ENCODE measurements around the gene CBFA2T2.
"Not testable (repeated sequence)": the region's sequence is repeated elsewhere in the genome, so short reads cannot be mapped to it uniquely, and the experiment has no call there.

Gene CBFA2T2

GRCh38 chr20:33584976-33585375 lies 95.1 kb downstream of the CBFA2T2 start:
- DNase-seq: no peak

- DNase-seq: no peak
These were observed 95.5 kb downstream of the CBFA2T2 start for GRCh38 chr20:33585413-33585812.

DNA sequence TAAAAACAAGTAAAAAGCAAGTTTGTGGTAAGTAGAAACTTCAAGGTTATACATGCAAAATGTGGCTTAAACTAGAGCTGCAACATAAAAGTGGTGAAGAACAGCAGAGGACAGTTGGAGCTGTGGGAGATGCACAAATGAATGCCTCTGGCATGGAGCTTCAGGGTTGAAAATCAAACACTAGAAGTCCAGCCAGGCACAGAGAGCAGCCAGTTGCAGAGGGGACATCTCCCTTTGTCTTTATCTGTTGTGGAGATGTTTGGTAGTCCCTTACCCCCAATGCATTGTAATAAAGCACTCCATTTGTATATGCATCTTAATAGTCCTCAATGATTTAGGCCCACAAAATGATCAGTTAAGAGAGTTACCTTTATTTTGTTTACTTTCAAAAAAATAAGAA lies 99.2 kb downstream of the CBFA2T2 start:
- no peak for DNase-seq

DNA sequence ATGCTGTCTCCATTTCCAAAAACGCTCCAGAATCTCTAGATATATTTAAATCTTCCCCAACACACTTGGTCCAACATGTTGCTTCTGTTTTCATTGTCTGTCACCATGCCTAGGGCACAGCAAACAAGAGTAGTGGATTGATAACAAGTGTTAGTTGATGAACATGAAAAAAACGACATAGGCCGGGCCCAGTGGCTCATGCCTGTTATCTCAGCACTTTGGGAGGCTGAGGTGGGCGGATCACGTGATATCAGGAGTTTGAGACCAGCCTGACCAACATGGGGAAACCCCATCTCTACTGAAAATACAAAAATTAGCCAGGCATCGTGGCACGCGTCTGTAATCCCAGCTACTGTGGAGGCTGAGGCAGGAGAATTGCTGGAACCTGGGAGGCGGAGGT lies 102.0 kb downstream of the CBFA2T2 start:
- not testable (repeated sequence) for DNase-seq

GRCh38 chr20:33594743-33595142 lies 104.8 kb downstream of the CBFA2T2 start:
- DNase-seq: no peak

GRCh38 chr20:33600414-33600813 lies 110.5 kb downstream of the CBFA2T2 start:
- DNase-seq: no peak

GRCh38 chr20:33600981-33601380 lies 111.1 kb downstream of the CBFA2T2 start:
- DNase-seq: no peak

GRCh38 chr20:33601861-33602260 lies 112.0 kb downstream of the CBFA2T2 start:
- no peak for DNase-seq

- no peak for DNase-seq
These were observed 113.1 kb downstream of the CBFA2T2 start for GRCh38 chr20:33602826-33603590.

- DNase-seq: no peak
These were observed 114.4 kb downstream of the CBFA2T2 start for GRCh38 chr20:33604084-33604990.

GRCh38 chr20:33604991-33605370 lies 115.1 kb downstream of the CBFA2T2 start:
- DNase-seq: no peak

DNA sequence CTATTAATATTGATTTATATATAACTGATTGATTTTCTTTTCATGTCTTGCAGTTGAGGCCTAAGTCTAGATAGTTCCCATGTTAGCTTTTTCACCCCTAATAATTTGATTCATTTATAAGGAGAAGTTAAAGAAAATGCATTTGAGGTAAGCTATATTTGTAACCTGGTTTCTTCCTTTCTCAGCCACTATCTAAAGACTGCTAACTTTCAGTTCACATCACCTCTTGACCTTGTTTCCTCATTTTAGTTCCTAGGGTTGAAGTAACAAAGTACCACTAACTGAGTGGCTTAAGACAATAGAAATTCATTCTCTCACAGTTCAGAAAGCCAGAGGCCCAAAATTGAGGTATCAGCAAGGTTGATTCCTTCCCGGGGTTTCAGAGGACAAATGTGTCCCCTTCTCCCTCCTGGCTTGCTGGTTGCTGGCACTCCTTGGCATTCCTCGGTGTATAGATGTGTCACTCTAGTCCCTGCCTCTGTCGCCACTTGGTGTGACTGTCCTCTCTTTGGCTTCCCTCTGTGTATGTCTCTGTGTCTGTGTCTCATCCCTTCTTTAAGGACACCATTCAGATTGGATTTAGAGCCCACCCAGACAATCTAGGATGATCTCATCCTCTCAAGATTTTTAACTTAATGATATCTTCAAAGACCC lies 116.3 kb downstream of the CBFA2T2 start:
- no peak for DNase-seq

GRCh38 chr20:33609504-33609903 lies 119.6 kb downstream of the CBFA2T2 start:
- DNase-seq: no peak

- no peak for DNase-seq
These were observed 121.2 kb downstream of the CBFA2T2 start for GRCh38 chr20:33611106-33611505.

DNA sequence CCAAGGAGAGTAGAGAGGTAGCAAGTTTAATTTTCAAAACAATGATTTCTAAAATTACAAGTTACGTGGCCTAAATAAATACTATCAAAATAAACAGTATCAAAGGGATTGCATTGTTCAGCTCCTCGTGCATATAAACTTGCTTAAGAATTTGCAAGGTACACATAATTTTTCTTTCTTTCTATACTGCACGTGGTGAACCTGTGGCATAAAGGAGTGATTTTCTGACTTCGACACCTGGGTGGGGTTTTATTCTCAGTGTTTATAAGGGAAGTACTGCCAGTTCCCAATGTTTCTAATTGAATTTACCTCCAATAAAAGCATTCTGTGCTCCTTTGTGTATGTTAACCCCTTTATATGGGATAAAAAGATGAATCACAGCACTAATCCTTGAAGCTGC lies 122.1 kb downstream of the CBFA2T2 start:
- no peak for DNase-seq

GRCh38 chr20:33621717-33622400 lies 132.0 kb downstream of the CBFA2T2 start:
- no peak for DNase-seq

DNA sequence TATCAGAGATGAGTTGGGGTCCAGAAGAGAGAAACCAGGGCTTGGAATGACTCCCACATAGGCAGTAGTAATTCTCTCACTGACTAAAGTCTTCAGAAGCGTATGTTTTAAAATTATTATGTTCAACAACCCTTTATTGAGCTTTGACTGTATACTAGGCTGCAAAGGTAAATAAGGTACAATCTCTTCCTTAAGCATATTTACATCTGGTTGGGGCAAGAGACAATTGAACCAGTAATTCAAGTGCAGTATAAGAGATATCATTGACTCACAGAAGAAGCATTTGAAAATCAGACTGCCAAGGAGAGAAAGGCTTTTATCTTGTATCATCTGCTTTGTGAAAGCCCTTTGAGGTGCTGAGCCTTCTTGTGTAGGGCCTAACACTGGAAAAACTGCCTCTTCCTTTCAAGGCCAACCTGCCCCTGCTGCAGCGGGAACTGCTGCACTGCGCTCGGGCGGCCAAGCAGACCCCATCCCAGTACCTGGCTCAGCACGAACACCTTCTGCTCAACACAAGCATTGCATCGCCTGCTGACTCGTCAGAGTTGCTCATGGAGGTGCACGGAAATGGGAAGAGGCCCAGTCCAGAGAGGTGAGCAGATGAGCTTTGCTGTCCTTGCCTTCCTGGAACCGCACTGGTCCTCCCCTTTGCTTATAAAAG lies 132.9 kb downstream of the CBFA2T2 start:
- DNase-seq: no peak

DNA sequence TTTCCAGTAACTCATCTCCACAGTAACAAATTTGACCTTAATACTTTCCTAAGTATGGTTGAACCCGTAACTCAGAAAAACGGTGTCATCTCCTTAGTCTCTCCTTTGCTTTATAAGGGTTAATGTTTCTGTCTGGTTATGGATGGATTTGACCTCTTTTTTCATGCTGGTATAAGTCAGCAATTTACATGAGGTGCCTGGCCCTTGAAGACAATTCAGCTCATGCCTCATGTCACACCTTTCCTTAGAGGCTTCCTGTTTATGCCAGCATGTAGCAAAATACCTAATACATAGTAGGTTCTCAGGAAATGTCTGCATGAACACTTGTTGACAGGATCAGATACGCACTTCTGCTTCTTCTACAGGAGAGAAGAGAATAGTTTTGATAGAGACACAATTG lies 134.5 kb downstream of the CBFA2T2 start:
- no peak for DNase-seq

- DNase-seq: no peak
These were observed 136.3 kb downstream of the CBFA2T2 start for GRCh38 chr20:33626190-33626589.

DNA sequence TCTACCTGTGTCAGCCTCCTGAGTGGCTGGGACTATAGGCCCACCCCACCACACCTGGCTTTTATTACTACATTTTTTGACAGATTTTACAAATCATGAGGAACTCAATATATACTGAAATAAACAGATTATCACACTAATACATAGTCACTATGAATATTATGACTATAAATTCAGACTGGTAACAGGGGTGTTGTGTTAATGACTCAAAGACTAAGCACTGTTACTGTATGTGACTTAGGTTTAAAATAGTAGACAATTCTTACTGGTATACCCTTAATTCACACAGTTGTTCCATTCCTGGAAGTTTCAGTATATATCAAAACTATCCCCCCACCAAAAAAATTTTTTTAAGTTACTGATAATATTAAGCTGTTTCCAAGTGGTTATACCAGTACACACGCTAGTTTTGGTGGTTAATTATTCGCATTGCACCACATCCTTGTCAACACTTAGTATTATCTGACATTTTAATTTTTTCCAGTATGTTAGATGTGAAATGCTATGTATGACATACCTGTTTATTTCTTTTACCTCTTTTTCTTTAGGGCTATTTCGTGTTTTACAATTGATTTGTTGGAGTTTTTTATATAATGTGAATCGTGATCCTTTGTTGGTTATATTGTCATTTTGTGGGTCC lies 137.8 kb downstream of the CBFA2T2 start:
- no peak for DNase-seq

DNA sequence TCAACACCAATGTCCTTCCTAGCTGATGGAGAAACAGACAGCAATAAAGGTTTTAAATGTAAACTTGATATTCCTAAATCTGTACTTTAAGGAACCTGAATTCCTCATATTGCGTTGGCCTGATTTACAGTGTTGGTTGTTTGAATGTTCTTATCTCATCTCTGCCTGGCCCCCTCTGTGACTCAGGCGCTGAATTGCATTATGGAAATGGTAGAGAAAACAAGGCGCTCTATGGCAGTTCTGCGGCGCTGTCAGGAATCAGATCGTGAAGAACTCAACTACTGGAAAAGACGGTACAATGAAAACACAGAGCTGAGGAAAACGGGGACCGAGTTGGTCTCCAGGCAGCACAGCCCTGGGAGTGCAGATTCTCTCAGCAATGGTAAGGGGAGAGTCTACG lies 139.6 kb downstream of the CBFA2T2 start:
- DNase-seq: no peak

- no peak for DNase-seq
These were observed 140.1 kb downstream of the CBFA2T2 start for GRCh38 chr20:33629979-33630378.
